ENCODE measurements around the gene ARHGAP24.

The ARHGAP24 gene

DNA sequence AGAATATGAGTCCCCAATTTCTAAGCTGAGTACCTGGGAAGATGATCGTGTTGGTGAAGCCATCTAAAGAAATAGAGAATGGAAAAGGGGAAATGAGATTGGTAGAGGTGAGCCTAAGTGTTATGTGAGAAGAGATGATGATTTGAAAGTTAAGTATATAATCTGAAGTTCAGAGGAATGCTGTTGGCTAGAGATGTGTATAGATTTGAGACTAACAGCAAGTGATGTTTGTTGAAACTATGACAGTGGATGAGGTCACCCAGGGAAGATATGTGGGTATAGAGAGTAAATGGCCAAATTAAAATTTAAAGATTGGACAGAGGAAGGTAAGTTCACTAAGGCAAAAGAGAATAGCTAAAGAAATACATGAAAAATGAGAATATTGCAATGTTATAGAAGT is 560.7 kb downstream of the ARHGAP24 start:
- DNase-seq, result no peak

DNA sequence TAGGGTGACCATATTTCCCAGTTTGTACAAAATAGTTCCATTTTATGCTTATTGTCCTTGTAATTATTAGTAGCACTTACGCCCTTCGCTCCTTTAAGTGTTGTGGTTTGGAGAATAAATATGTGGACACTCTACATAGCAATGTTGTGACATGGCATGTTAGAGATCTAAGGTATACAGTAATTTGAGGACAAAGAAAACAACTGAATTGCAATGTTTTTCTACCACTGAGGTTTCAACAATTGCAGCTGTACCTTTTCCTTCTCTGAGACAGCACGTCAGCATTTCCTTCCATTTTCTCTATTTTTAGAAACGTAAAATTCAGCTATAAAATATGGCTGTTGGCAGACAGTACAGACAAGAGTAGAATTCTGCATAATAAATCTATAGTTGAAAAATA is 561.8 kb downstream of the ARHGAP24 start:
- DNase-seq, result no peak

DNA sequence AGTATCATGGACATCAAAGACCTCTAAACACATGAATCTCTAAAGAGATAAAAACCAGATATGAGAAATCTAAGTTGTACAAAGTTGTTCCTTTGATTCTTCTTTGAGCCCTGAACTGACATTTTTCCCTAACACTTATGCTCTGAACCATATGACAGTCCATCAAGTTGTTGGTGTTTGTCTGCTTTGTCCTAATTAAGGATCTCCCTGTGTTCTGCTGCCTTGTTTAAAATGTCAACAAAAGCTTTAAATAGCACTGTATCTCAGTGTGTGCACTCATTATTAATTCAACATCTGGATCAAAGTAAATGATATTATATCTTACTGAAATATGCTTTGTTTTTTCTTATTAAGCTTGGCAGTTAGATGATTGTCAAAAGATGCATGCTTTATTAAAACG is 563.1 kb downstream of the ARHGAP24 start:
- DNase-seq, result no peak

DNA sequence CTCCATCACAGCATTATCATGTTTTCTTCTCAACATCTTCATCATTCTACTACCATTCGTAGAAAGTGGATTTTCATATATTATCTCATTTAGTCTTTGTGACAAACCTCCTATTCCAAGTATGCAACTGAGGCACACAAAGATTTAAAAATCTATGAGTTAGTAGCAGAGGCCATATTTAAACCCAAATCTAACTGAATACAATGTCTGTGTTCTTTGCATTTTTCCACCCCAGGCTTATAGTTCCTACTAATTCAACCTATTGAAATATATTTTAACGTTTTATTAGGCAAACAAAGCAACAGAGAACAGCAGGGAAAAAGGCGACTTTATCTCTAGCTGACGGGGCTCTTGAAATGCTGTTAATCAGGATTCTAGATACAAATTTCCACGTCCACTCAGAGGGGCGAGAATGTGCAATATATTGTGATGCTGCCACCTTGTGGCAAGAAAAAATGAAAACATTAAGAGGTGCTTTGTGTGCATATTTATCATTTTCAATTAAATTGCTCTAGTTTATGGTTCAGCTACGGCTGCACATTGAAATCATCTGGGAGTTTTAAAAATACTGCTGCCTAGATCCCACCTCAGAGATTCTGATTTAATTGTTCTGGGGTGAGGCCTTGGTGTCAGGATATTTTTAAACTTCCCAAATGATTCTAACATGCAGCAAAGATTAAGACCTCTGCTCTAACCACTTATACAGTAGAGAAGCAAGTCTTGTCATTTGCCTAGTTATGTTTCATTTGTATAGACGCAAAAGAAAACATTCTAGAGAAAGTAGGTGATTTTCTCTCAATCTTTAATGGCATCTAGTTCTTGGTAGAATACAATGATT is 569.0 kb downstream of the ARHGAP24 start:
- DNase-seq, result peak; percentile 33

DNA sequence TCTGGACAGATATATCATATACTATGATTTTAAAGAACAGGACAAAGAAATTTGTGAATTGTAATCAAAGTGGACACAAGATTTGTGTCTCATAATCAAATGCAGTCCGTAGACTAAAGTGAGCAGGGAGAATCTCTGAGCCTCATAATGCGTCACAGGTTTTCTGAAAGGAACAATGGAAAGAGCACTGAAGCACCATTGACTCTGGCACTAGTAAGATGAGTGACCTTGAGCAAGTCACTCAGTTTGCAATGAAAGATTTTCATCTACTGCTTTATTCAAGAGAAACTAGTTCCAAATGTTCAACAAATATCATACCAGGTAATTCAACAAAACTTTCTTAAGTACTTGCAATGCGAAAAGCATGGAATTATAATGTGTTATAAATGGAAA is 569.6 kb downstream of the ARHGAP24 start:
- no peak for DNase-seq

DNA sequence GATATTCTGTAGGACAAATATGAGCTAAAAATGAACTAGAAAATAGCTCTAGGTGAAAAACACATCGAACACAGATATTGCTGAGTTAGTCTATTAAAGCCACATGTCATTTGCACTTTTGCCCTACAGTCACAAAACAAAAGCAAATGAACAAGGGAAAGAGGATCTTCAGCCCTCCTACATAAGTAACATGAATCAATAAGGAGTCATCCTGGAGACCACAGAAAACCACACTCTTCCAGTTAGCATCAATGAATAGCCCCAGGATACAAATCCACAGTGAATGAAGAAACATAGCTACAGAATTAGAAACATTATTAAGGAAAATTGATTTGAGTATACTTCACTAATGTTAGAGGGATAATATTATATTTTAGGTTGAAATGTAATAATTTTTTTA is 573.5 kb downstream of the ARHGAP24 start:
- DNase-seq, result no peak

DNA sequence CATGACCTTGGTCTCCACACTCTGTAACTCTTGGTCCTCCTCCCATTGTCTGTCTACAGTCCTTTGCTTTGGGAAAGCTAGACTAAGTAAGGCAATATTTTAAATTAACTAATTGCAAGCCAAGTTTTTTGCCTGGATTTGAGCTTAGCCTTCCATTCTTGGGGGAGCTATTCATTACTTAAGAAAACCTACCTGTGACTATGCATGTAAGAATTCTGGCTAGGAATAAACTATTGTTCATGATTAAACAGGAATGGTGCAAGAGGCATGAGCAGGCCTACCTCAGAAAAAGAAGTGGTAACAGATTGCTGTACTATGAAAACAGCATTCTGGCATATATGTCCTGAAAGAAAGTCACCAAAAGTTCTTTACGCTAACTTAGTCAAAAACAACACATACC is 575.5 kb downstream of the ARHGAP24 start:
- no peak for DNase-seq
